ENCODE results near the gene CEACAM21. TPM values are rescaled to one million over a fixed set of nuclear protein-coding genes. Genes with fewer than 3 reads are reported as not detected.

Gene CEACAM21
- total RNA-seq, 4 donors from 2014 or later: 4.3 TPM; not detected in 3

- Histone ChIP-seq H3K9me3 (peaks cover 0 to 5% (median 0%) of the 10 kb centered on the region in 3 donors), H3K27ac (no peak overlapping the region), H3K36me3 (no peaks in the 10 kb centered on the region), H3K27me3 (peaks cover 57% of the 10 kb centered on the region), H3K4me1 (no peaks in the 10 kb centered on the region), H3K4me3 (no peak overlapping the region)
- no peak for TF ChIP-seq POLR2AphosphoS5 (IDR thresholded peaks at IDR 0.05)
- TF ChIP-seq, protein P1, sequence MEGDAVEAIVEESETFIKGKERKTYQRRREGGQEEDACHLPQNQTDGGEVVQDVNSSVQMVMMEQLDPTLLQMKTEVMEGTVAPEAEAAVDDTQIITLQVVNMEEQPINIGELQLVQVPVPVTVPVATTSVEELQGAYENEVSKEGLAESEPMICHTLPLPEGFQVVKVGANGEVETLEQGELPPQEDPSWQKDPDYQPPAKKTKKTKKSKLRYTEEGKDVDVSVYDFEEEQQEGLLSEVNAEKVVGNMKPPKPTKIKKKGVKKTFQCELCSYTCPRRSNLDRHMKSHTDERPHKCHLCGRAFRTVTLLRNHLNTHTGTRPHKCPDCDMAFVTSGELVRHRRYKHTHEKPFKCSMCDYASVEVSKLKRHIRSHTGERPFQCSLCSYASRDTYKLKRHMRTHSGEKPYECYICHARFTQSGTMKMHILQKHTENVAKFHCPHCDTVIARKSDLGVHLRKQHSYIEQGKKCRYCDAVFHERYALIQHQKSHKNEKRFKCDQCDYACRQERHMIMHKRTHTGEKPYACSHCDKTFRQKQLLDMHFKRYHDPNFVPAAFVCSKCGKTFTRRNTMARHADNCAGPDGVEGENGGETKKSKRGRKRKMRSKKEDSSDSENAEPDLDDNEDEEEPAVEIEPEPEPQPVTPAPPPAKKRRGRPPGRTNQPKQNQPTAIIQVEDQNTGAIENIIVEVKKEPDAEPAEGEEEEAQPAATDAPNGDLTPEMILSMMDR (IDR thresholded peaks at IDR 0.05): peak in 2 of 4 experiments; percentile 21 to 36
- no peak for ATAC-seq
- 36% methylated on average over 1 of the region's 1 CpG; no CpG with 5 or more reads in 1 of the 2 donors for WGBS, 2 donors (ENCODE audit: low coverage in 1 of 2)
Observed at GRCh38 chr19:41537789-41538188, 38.2 kb upstream of the CEACAM21 start.

GRCh38 chr19:41540041-41540695 is 35.8 kb upstream of the CEACAM21 start:
- no peak overlapping the region for H3K4me3 ChIP-seq
- no peak overlapping the region for H3K27ac ChIP-seq
- H3K4me1 ChIP-seq: no peaks in the 10 kb centered on the region
- H3K36me3 ChIP-seq: no peaks in the 10 kb centered on the region
- peaks cover 0 to 5% (median 0%) of the 10 kb centered on the region in 3 donors for H3K9me3 ChIP-seq
- WGBS, 2 donors (ENCODE audit: low coverage in 1 of 2): 47 to 49% methylated on average over 10 of the region's 11 CpGs
- peaks cover 78% of the 10 kb centered on the region for H3K27me3 ChIP-seq
- TF ChIP-seq EP300 (IDR thresholded peaks at IDR 0.05): no peak
- no peak for TF ChIP-seq POLR2AphosphoS5 (IDR thresholded peaks at IDR 0.05)
- TF ChIP-seq POLR2A (IDR thresholded peaks at IDR 0.05): no peak
- TF ChIP-seq, protein P1 (IDR thresholded peaks at IDR 0.05): no peak
- ATAC-seq: no peak

GRCh38 chr19:41541990-41542584 is 33.9 kb upstream of the CEACAM21 start:
- WGBS, 2 donors (ENCODE audit: low coverage in 1 of 2): 40 to 51% methylated on average over 13 of the region's 13 CpGs
- Histone ChIP-seq H3K36me3 (no peaks in the 10 kb centered on the region), H3K27ac (no peak overlapping the region), H3K9me3 (peaks cover 0 to 5% (median 0%) of the 10 kb centered on the region in 3 donors), H3K4me1 (no peaks in the 10 kb centered on the region), H3K27me3 (peaks cover 86% of the 10 kb centered on the region), H3K4me3 (no peak overlapping the region)
- TF ChIP-seq, protein P1 (IDR thresholded peaks at IDR 0.05): peak in 2 of 4 experiments; percentile 20 to 48
- TF ChIP-seq EP300 (IDR thresholded peaks at IDR 0.05) (no peak), POLR2AphosphoS5 (IDR thresholded peaks at IDR 0.05) (no peak), POLR2A (IDR thresholded peaks at IDR 0.05) (no peak)
- no peak for ATAC-seq

- Histone ChIP-seq H3K4me3 (no peak overlapping the region), H3K27me3 (peaks cover 88% of the 10 kb centered on the region), H3K9me3 (peaks cover 0 to 5% (median 0%) of the 10 kb centered on the region in 3 donors), H3K27ac (no peak overlapping the region), H3K4me1 (no peaks in the 10 kb centered on the region), H3K36me3 (no peaks in the 10 kb centered on the region)
- no peak for ATAC-seq
- TF ChIP-seq POLR2A (IDR thresholded peaks at IDR 0.05) (no peak), POLR2AphosphoS5 (IDR thresholded peaks at IDR 0.05) (no peak), EP300 (IDR thresholded peaks at IDR 0.05) (no peak)
- TF ChIP-seq, protein P1 (IDR thresholded peaks at IDR 0.05): no peak
- 60 to 76% methylated on average over 3 to 4 of the region's 4 CpGs for WGBS, 2 donors (ENCODE audit: low coverage in 1 of 2)
Observed at GRCh38 chr19:41542622-41543021, 33.3 kb upstream of the CEACAM21 start.

- WGBS, 2 donors (ENCODE audit: low coverage in 1 of 2): 66% methylated on average over 2 of the region's 2 CpGs
- H3K36me3 ChIP-seq: no peaks in the 10 kb centered on the region
- peaks cover 80% of the 10 kb centered on the region for H3K27me3 ChIP-seq
- no peak for TF ChIP-seq POLR2A (IDR thresholded peaks at IDR 0.05)
- no peak for TF ChIP-seq POLR2AphosphoS5 (IDR thresholded peaks at IDR 0.05)
- TF ChIP-seq, protein P1 (IDR thresholded peaks at IDR 0.05): no peak
- no peak for TF ChIP-seq EP300 (IDR thresholded peaks at IDR 0.05)
- no peaks in the 10 kb centered on the region for H3K9me3 ChIP-seq
- H3K4me3 ChIP-seq: no peak overlapping the region
- no peak overlapping the region for H3K27ac ChIP-seq
- no peaks in the 10 kb centered on the region for H3K4me1 ChIP-seq
- ATAC-seq: no peak
Observed at GRCh38 chr19:41543582-41543981, 32.4 kb upstream of the CEACAM21 start.

Measured in gastroesophageal sphincter (tissue), 4 donors.